GM12892 (cell line): ENCODE measurements around the gene SLC25A36.

Source experiments
- POLR2AphosphoS5 ChIP-seq: IDR thresholded peaks from 2 replicates; pipeline ENCODE4 v1.6.1; 2011; ENCODE audit warnings: low read depth, low read length, control low read depth
- TAF1 ChIP-seq: IDR thresholded peaks from 2 replicates; pipeline ENCODE4 v1.6.1; 2011; ENCODE audit warnings: low read depth, mild to moderate bottlenecking, control low read depth, low read length, borderline replicate concordance

GRCh38 chr3:140896997-140897396 lies 44.6 kb upstream of the SLC25A36 start:
- TF ChIP-seq TAF1 (no peak), POLR2AphosphoS5 (no peak)
